ENCODE results near the gene BTBD17. TPM values are rescaled to one million over a fixed set of nuclear protein-coding genes. Genes with fewer than 3 reads are reported as not detected.

Gene BTBD17
- total and polyA plus RNA-seq, 2 of the 8 experiments (the other 6 are each of a cell fraction or from before 2014, with no cell fraction given): 7.0 to 14.8 TPM

GRCh38 chr17:74317071-74317470 is 44.6 kb downstream of the BTBD17 start:
- Histone ChIP-seq H3K4ac (replicated peaks; ENCODE audit: insufficient read length, low read depth, low read length) (no peak overlapping the region), H2BK15ac (ENCODE audit: low read length) (no peak overlapping the region), H3K9ac (replicated peaks in 1 of 4; ENCODE audit: extremely low read depth in 1 of 4, low read depth in 3 of 4, low read length in 3 of 4) (no peak overlapping the region), H3K23me2 (ENCODE audit: low read depth, low read length) (no peaks in the 10 kb centered on the region), H2AK5ac (ENCODE audit: low read depth, low read length) (no peak overlapping the region), H3K79me2 (ENCODE audit: control insufficient read depth in 1 of 2, insufficient read depth in 2 of 2, low read length in 2 of 2) (no peaks in the 10 kb centered on the region), H4K8ac (ENCODE audit: extremely low read depth, insufficient read depth, low read length) (no peak overlapping the region), H4K20me1 (replicated peaks in 1 of 2; ENCODE audit: control insufficient read depth in 1 of 2, insufficient read depth in 2 of 2, low read length in 2 of 2) (no peaks in the 10 kb centered on the region), H3K4me1 (replicated peaks in 1 of 4; ENCODE audit: control insufficient read depth in 3 of 4, insufficient read depth in 4 of 4, low read length in 3 of 4) (no peaks in the 10 kb centered on the region), H3K4me3 (ENCODE audit: extremely low read depth in 1 of 4, insufficient read depth in 2 of 4, low read depth in 3 of 4, low read length in 4 of 4) (no peak overlapping the region), H3K36me3 (ENCODE audit: control insufficient read depth in 2 of 4, insufficient read depth in 4 of 4, low read length in 3 of 4) (no peaks in the 10 kb centered on the region), H3K4me2 (ENCODE audit: insufficient read depth in 1 of 2, low read depth in 2 of 2, low read length in 2 of 2) (no peak overlapping the region), H2BK5ac (ENCODE audit: low read depth, low read length) (no peak overlapping the region), H2BK20ac (ENCODE audit: low read length) (no peak overlapping the region), H3K27me3 (replicated peaks in 1 of 4; ENCODE audit: control insufficient read depth in 3 of 4, extremely low read depth in 1 of 4, insufficient read depth in 3 of 4, low read length in 3 of 4) (no peaks in the 10 kb centered on the region; a peak in 2 of 7 replicates), H3K14ac (ENCODE audit: insufficient read length) (no peak overlapping the region), H4K5ac (ENCODE audit: insufficient read length, low read depth, low read length) (no peak overlapping the region), H3K23ac (ENCODE audit: insufficient read length) (no peak overlapping the region), H3K27ac (ENCODE audit: low read depth, low read length) (no peak overlapping the region), H3K18ac (ENCODE audit: extremely low read depth, low read length) (no peak overlapping the region), H4K91ac (replicated peaks; ENCODE audit: insufficient read length, low read length) (no peak overlapping the region), H3K79me1 (ENCODE audit: low read depth, low read length) (no peaks in the 10 kb centered on the region), H3K56ac (replicated peaks; ENCODE audit: insufficient read length, low read depth, low read length) (no peak overlapping the region), H2BK12ac (ENCODE audit: low read depth, low read length) (no peak overlapping the region), H3K9me3 (ENCODE audit: insufficient read depth in 2 of 2, low read depth in 1 of 2, low read length in 1 of 2) (peaks cover 0 to 5% of the 10 kb centered on the region in 2 experiments; a peak in 1 of 4 replicates), H2BK120ac (replicated peaks; ENCODE audit: low read depth, low read length) (no peak overlapping the region), H2AFZ (ENCODE audit: low read length) (no peak overlapping the region)
- TF ChIP-seq SIX5 (IDR thresholded peaks at IDR 0.05; ENCODE audit: low read depth, low read length) (no peak), SIRT6 (IDR thresholded peaks at IDR 0.05; ENCODE audit: low read length) (no peak), RXRA (IDR thresholded peaks at IDR 0.05; ENCODE audit: insufficient read depth, low read depth, low read length) (no peak), TEAD4 (IDR thresholded peaks at IDR 0.05; ENCODE audit: low read depth, low read length) (no peak), BACH1 (IDR thresholded peaks at IDR 0.05; ENCODE audit: low read length) (no peak), GTF2F1 (IDR thresholded peaks at IDR 0.05; ENCODE audit: borderline replicate concordance, low read depth, low read length) (no peak), SAP30 (IDR thresholded peaks at IDR 0.05; ENCODE audit: insufficient read depth, insufficient replicate concordance, low read length) (no peak), YY1 (IDR thresholded peaks at IDR 0.05; ENCODE audit: low read depth, low read length) (no peak), CREB1 (IDR thresholded peaks at IDR 0.05) (no peak), JUN (IDR thresholded peaks at IDR 0.05; ENCODE audit: low read depth, low read length) (no peak), BRCA1 (IDR thresholded peaks at IDR 0.05; ENCODE audit: low read depth, low read length) (no peak), USF2 (IDR thresholded peaks at IDR 0.05; ENCODE audit: low read length) (no peak), CHD2 (IDR thresholded peaks at IDR 0.05; ENCODE audit: low read length) (no peak), NRF1 (IDR thresholded peaks at IDR 0.05; ENCODE audit: low read depth, low read length) (no peak)
- DNase-seq (ENCODE audit: low read depth in 1 of 2, low spot score in 2 of 2): no peak
- no peak for FAIRE-seq
- POLR2A ChIA-PET (ENCODE audit: partially characterized antibody): no interaction called here
- 84% methylated on average over 16 of the region's 16 CpGs; no CpG with 5 or more reads in 1 of the 2 experiments for WGBS, 2 experiments (ENCODE audit: extremely low coverage in 1 of 2, insufficient coverage in 1 of 2, insufficient read length in 1 of 2, insufficient replicate concordance in 2 of 2, low coverage in 1 of 2, low lambda C conversion rate in 2 of 2, missing lambda C conversion rate in 1 of 2)
- CTCF ChIA-PET (ENCODE audit: partially characterized antibody): interaction anchor here (1.1 to 2.1 kb wide), 5 partner anchors 12 to 51 kb away, joined by 4 to 9 read pairs (median 5); no protein-coding TSS in a partner anchor
